ENCODE data around the gene TMEM232. TPM values are rescaled to one million over a fixed set of nuclear protein-coding genes. Genes with fewer than 3 reads are reported as not detected.

The TMEM232 gene
- total and polyA plus RNA-seq, 2 donors = 2.0 to 2.3 TPM

DNA sequence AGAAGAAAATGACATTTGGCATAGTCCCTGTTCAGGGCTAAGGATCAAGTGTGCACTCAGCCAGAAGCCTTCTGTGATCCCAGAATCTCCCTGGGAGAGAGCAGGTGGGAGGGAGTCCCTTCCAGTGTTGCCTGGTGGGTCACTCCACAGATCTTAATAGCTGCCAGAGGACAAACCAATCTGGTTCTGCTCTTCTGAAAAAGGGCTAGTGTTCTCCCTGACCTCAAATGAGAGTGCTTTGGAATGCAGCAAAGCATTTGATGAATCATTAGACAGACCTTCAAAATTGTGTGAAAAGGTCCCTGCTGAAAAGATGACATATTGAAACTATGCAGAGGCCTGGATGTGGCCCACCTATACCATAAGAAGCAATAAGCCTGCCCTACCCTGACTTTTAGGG lies 339.7 kb downstream of the TMEM232 start:
- H3K27me3 ChIP-seq (ENCODE audit: control insufficient read depth in 2 of 2, insufficient read depth in 1 of 2, low read length in 1 of 2) = no peaks in the 10 kb centered on the region
- H3K4me3 ChIP-seq (ENCODE audit: low read length in 2 of 2) = no peak overlapping the region
- H3K27ac ChIP-seq (ENCODE audit: low read depth in 1 of 2, low read length in 1 of 2) = no peak overlapping the region
- no peaks in the 10 kb centered on the region for H3K9me3 ChIP-seq (ENCODE audit: control insufficient read depth in 2 of 2, insufficient read depth in 1 of 2, low read length in 1 of 2)
- DNase-seq (ENCODE audit: low read depth in 6 of 9, low spot score in 9 of 9) = no peak
- no peaks in the 10 kb centered on the region for H3K36me3 ChIP-seq (ENCODE audit: control insufficient read depth in 2 of 2, insufficient read depth in 2 of 2, low read length in 1 of 2)
- no peaks in the 10 kb centered on the region for H3K4me1 ChIP-seq (ENCODE audit: control insufficient read depth in 2 of 2, insufficient read depth in 2 of 2, low read length in 2 of 2)

DNA sequence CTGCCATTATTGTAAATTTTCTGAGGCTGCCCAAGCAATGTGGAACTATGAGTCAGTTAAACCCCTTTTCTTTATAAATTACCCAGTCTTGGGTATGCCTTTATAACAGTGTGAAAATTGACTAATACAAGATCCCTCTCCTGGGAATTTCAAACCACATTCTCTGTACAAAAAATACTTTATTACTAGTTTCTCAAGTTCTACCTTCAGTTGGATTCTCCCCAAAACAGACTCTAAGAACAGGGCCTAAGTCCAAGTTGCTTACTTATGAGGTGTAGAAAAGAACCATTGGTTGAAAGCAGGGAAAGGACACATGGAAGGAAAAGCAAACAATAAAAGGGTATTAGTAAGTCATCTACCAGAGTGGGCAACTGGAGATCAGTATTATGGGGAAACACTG lies 343.2 kb downstream of the TMEM232 start:
- Histone ChIP-seq H3K4me3 (ENCODE audit: low read length in 2 of 2) (no peak overlapping the region), H3K36me3 (ENCODE audit: control insufficient read depth in 2 of 2, insufficient read depth in 2 of 2, low read length in 1 of 2) (no peaks in the 10 kb centered on the region), H3K4me1 (ENCODE audit: control insufficient read depth in 2 of 2, insufficient read depth in 2 of 2, low read length in 2 of 2) (no peaks in the 10 kb centered on the region), H3K27me3 (ENCODE audit: control insufficient read depth in 2 of 2, insufficient read depth in 1 of 2, low read length in 1 of 2) (no peaks in the 10 kb centered on the region), H3K9me3 (ENCODE audit: control insufficient read depth in 2 of 2, insufficient read depth in 1 of 2, low read length in 1 of 2) (no peaks in the 10 kb centered on the region), H3K27ac (ENCODE audit: low read depth in 1 of 2, low read length in 1 of 2) (no peak overlapping the region)
- no peak for DNase-seq (ENCODE audit: low read depth in 6 of 9, low spot score in 9 of 9)

DNA sequence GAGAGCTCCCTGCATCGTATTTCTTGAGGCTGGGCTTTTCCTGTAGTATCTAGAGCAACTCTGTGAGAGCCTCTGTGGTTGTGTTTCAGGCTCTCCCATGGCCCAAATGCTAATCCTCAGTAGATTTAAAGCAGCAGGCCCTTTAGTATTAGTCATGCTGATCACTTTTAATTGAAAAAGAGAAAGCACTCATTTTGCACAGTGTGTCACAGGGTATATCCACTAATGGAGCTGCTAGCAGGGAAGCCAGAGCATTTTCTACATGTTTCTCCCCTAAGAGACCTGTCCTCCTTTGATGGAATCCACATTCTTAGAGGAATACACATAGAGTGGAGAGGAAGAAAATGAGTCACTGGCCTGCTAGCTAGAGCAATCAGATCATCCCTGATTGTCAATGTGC lies 348.5 kb downstream of the TMEM232 start:
- H3K9me3 ChIP-seq (ENCODE audit: control insufficient read depth in 2 of 2, insufficient read depth in 1 of 2, low read length in 1 of 2) = no peaks in the 10 kb centered on the region
- DNase-seq (ENCODE audit: low read depth in 6 of 9, low spot score in 9 of 9) = no peak
- H3K27ac ChIP-seq (ENCODE audit: low read depth in 1 of 2, low read length in 1 of 2) = no peak overlapping the region
- H3K27me3 ChIP-seq (ENCODE audit: control insufficient read depth in 2 of 2, insufficient read depth in 1 of 2, low read length in 1 of 2) = no peaks in the 10 kb centered on the region
- no peaks in the 10 kb centered on the region for H3K36me3 ChIP-seq (ENCODE audit: control insufficient read depth in 2 of 2, insufficient read depth in 2 of 2, low read length in 1 of 2)
- no peak overlapping the region for H3K4me3 ChIP-seq (ENCODE audit: low read length in 2 of 2)
- H3K4me1 ChIP-seq (ENCODE audit: control insufficient read depth in 2 of 2, insufficient read depth in 2 of 2, low read length in 2 of 2) = no peaks in the 10 kb centered on the region
- WGBS = 83% methylated on average over 1 of the region's 1 CpG

DNA sequence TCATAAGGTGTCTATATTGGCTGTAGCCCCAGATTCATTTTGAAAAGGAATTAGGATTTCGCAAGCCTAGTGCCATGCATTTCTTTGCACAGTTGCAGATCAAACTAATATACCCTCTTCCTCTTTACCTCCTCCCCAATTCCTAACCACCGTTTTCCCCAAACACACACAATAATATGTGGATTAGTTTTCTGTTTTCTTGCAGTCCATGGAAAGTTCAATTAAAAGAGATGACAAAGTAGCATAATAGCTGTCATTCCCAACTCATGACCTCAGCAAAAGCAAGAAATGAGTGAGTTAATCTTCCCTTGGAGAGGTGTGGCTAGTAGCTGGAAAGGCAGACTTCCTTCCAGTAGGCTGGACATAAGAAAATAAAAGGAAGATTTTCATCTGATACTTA lies 349.1 kb downstream of the TMEM232 start:
- Histone ChIP-seq H3K27ac (ENCODE audit: low read depth in 1 of 2, low read length in 1 of 2) (no peak overlapping the region), H3K36me3 (ENCODE audit: control insufficient read depth in 2 of 2, insufficient read depth in 2 of 2, low read length in 1 of 2) (no peaks in the 10 kb centered on the region), H3K4me3 (ENCODE audit: low read length in 2 of 2) (no peak overlapping the region), H3K9me3 (ENCODE audit: control insufficient read depth in 2 of 2, insufficient read depth in 1 of 2, low read length in 1 of 2) (no peaks in the 10 kb centered on the region), H3K4me1 (ENCODE audit: control insufficient read depth in 2 of 2, insufficient read depth in 2 of 2, low read length in 2 of 2) (no peaks in the 10 kb centered on the region), H3K27me3 (ENCODE audit: control insufficient read depth in 2 of 2, insufficient read depth in 1 of 2, low read length in 1 of 2) (no peaks in the 10 kb centered on the region)
- 90% methylated on average over 2 of the region's 2 CpGs for WGBS
- DNase-seq (ENCODE audit: low read depth in 6 of 9, low spot score in 9 of 9) = no peak

- DNase-seq (ENCODE audit: low read depth in 6 of 9, low spot score in 9 of 9) = no peak
- Histone ChIP-seq H3K27me3 (ENCODE audit: control insufficient read depth in 2 of 2, insufficient read depth in 1 of 2, low read length in 1 of 2) (no peaks in the 10 kb centered on the region), H3K4me3 (ENCODE audit: low read length in 2 of 2) (no peak overlapping the region), H3K4me1 (ENCODE audit: control insufficient read depth in 2 of 2, insufficient read depth in 2 of 2, low read length in 2 of 2) (no peaks in the 10 kb centered on the region), H3K36me3 (ENCODE audit: control insufficient read depth in 2 of 2, insufficient read depth in 2 of 2, low read length in 1 of 2) (no peaks in the 10 kb centered on the region), H3K9me3 (ENCODE audit: control insufficient read depth in 2 of 2, insufficient read depth in 1 of 2, low read length in 1 of 2) (no peaks in the 10 kb centered on the region), H3K27ac (ENCODE audit: low read depth in 1 of 2, low read length in 1 of 2) (no peak overlapping the region)
- WGBS = 95% methylated on average over 4 of the region's 4 CpGs
These were observed 350.1 kb downstream of the TMEM232 start for GRCh38 chr5:110376281-110376951.

GRCh38 chr5:110371725-110372041 lies 354.8 kb downstream of the TMEM232 start:
- Histone ChIP-seq H3K9me3 (ENCODE audit: control insufficient read depth in 2 of 2, insufficient read depth in 1 of 2, low read length in 1 of 2) (peaks cover 0 to 7% of the 10 kb centered on the region in 2 donors), H3K4me3 (ENCODE audit: low read length in 2 of 2) (no peak overlapping the region), H3K27ac (ENCODE audit: low read depth in 1 of 2, low read length in 1 of 2) (no peak overlapping the region), H3K4me1 (ENCODE audit: control insufficient read depth in 2 of 2, insufficient read depth in 2 of 2, low read length in 2 of 2) (no peaks in the 10 kb centered on the region), H3K36me3 (ENCODE audit: control insufficient read depth in 2 of 2, insufficient read depth in 2 of 2, low read length in 1 of 2) (no peaks in the 10 kb centered on the region), H3K27me3 (ENCODE audit: control insufficient read depth in 2 of 2, insufficient read depth in 1 of 2, low read length in 1 of 2) (no peaks in the 10 kb centered on the region)
- DNase-seq (ENCODE audit: low read depth in 6 of 9, low spot score in 9 of 9) = no peak
- WGBS = 65% methylated on average over 3 of the region's 3 CpGs

- H3K4me1 ChIP-seq (ENCODE audit: control insufficient read depth in 2 of 2, insufficient read depth in 2 of 2, low read length in 2 of 2) = no peaks in the 10 kb centered on the region
- WGBS = 92% methylated on average over 1 of the region's 1 CpG
- no peaks in the 10 kb centered on the region for H3K36me3 ChIP-seq (ENCODE audit: control insufficient read depth in 2 of 2, insufficient read depth in 2 of 2, low read length in 1 of 2)
- DNase-seq (ENCODE audit: low read depth in 6 of 9, low spot score in 9 of 9) = no peak
- H3K9me3 ChIP-seq (ENCODE audit: control insufficient read depth in 2 of 2, insufficient read depth in 1 of 2, low read length in 1 of 2) = peaks cover 0 to 7% of the 10 kb centered on the region in 2 donors
- H3K4me3 ChIP-seq (ENCODE audit: low read length in 2 of 2) = no peak overlapping the region
- H3K27ac ChIP-seq (ENCODE audit: low read depth in 1 of 2, low read length in 1 of 2) = no peak overlapping the region
- no peaks in the 10 kb centered on the region for H3K27me3 ChIP-seq (ENCODE audit: control insufficient read depth in 2 of 2, insufficient read depth in 1 of 2, low read length in 1 of 2)
These were observed 355.3 kb downstream of the TMEM232 start for GRCh38 chr5:110371011-110371724.

Other genes starting within 250 kb of the TMEM232 start
- gene SLC25A46, start 12.3 kb upstream of the TMEM232 start, total RNA-seq = 47.3 TPM
- 28.4 TPM for gene SLC25A46, start 12.3 kb upstream of the TMEM232 start, polyA plus RNA-seq

Measured in thymus (tissue), 11 donors.